HepG2 (cell line): ENCODE measurements around the gene LDLRAP1. TPM values are rescaled to one million over a fixed set of nuclear protein-coding genes. Genes with fewer than 3 reads are reported as not detected.
"Not testable (repeated sequence)": the region's sequence is repeated elsewhere in the genome, so short reads cannot be mapped to it uniquely, and the experiment has no call there.

Experiments
- ATAC-seq: fragments of 200-7000 bp; cut with Tn5 transposase; 3 replicates; pipeline ENCODE4 v1.9.1; 2020; ENCODE audit warnings: mild to moderate bottlenecking, moderate library complexity
- BruUV-seq: library from RNA; stranded (reverse); fragments of 400-500 nt; replicated peaks from 2 replicates; lab custom pipeline; 2021; lab: Mats Ljungman, UMichigan
- CTCF ChIA-PET: fragments of 300-600 bp; formaldehyde crosslinking; extraction: SDS; loops from one replicate; lab custom pipeline; 2021; ENCODE audit warnings: low total read pairs, inconsistent platforms, low intra/inter-chr PET ratio; lab: Yijun Ruan, JAX
- POLR2A ChIA-PET: fragments of 350-600 bp; sonication (Branson Sonifier 250); formaldehyde crosslinking; loops from one replicate; lab custom pipeline; 2020; ENCODE audit warnings: antibody characterized with exemption, inconsistent platforms; lab: Yijun Ruan, JAX
- DNase-seq: peaks from one replicate; pipeline ENCODE4 v3.0.0-alpha.2; 2015; ENCODE audit warnings: low spot score
- FAIRE-seq: peaks from 3 replicates; lab custom pipeline; 2011; peaks lifted over from hg19 to GRCh38; lab: Jason Lieb, UNC
- H2AFZ ChIP-seq: one replicate; pipeline ENCODE4 v1.6.1; 2011; ENCODE audit warnings: low read length, inconsistent platforms
- H3K27ac ChIP-seq: fragments of 300-600 bp; 3 replicates; pipeline ENCODE4 v1.8.0; 2011; ENCODE audit warnings: mixed run types, mild to moderate bottlenecking, mixed read lengths, low read length, inconsistent platforms; ENCODE audit not compliant: insufficient read depth; ENCODE audit errors: extremely low read length
- H3K27me3 ChIP-seq, 2 experiments: fragments of 200-600 bp in 1 of 2; 2 replicates in 1 of 2; 3 replicates in 1 of 2; pipeline versions ENCODE4 v1.6.0 to v1.8.0; 2011; ENCODE audit warnings: low read length in 2 of 2, mild to moderate bottlenecking in 2 of 2, moderate library complexity in 2 of 2, inconsistent platforms in 1 of 2; ENCODE audit not compliant: insufficient read depth in 2 of 2, control insufficient read depth in 1 of 2
- H3K36me3 ChIP-seq, 2 experiments: fragments of 200-600 bp in 1 of 2; replicated peaks in 1 of 2; 2 replicates in 1 of 2; 3 replicates in 1 of 2; pipeline versions ENCODE4 v1.5.1 to v1.8.0; 2011; ENCODE audit warnings: low read length in 2 of 2, inconsistent platforms in 1 of 2; ENCODE audit not compliant: insufficient read depth in 2 of 2, control insufficient read depth in 1 of 2
- H3K4me1 ChIP-seq: 2 replicates; pipeline ENCODE4 v1.5.1; 2012; ENCODE audit warnings: low read length, inconsistent platforms; ENCODE audit not compliant: insufficient read depth
- H3K4me2 ChIP-seq: 2 replicates; pipeline ENCODE4 v1.6.0; 2011; ENCODE audit warnings: low read depth, low read length, inconsistent platforms
- H3K4me3 ChIP-seq, 3 experiments: fragments of 200-600 bp in 1 of 3; sonication (generic), shearing (Covaris generic) in 1 of 3; replicated peaks in 1 of 3; 2 replicates each; pipeline ENCODE4 v1.5.1; 2011 to 2016; ENCODE audit warnings: low read length in 3 of 3, inconsistent platforms in 2 of 3, low read depth in 2 of 3, mild to moderate bottlenecking in 2 of 3, control low read depth in 1 of 3, mixed read lengths in 1 of 3; ENCODE audit not compliant: insufficient read depth in 1 of 3
- H3K79me2 ChIP-seq: one replicate; pipeline ENCODE4 v1.6.1; 2011; ENCODE audit warnings: low read length, inconsistent platforms; ENCODE audit not compliant: insufficient read depth
- H3K9ac ChIP-seq: 2 replicates; pipeline ENCODE4 v1.6.0; 2011; ENCODE audit warnings: mild to moderate bottlenecking, low read depth, low read length, inconsistent platforms; ENCODE audit not compliant: insufficient read depth
- H3K9me3 ChIP-seq: 2 replicates; pipeline ENCODE4 v1.5.1; 2012; ENCODE audit warnings: mild to moderate bottlenecking, low read length
- H4K20me1 ChIP-seq: 2 replicates; pipeline ENCODE4 v1.6.0; 2011; ENCODE audit warnings: inconsistent platforms, mild to moderate bottlenecking, low read length, moderate library complexity; ENCODE audit not compliant: insufficient read depth
- FOXA1 ChIP-seq, 2 experiments: fragments of 450-650 bp in 1 of 2; sonication (generic) in 1 of 2; formaldehyde crosslinking in 1 of 2; IDR thresholded peaks; 2 replicates each; pipeline versions ENCODE4 v1.4.0 to v1.6.1; 2016 to 2020; ENCODE audit warnings: missing genetic modification reagents in 1 of 2
- FOXA3 ChIP-seq: IDR thresholded peaks from 2 replicates; pipeline ENCODE4 v1.6.1; 2016; ENCODE audit warnings: missing genetic modification reagents, missing compliant biosample characterization
- FOXP1 ChIP-seq, 2 experiments: fragments of 450-650 bp in 1 of 2; IDR thresholded peaks; 2 replicates each; pipeline ENCODE4 v1.6.1; 2017 to 2018; ENCODE audit warnings: antibody characterized with exemption in 1 of 2
- FOXP4 ChIP-seq: sonication (generic); formaldehyde crosslinking; IDR thresholded peaks from 2 replicates; pipeline ENCODE4 v1.4.0; 2020; ENCODE audit warnings: missing genetic modification reagents
- MED1 ChIP-seq: sonication (generic); formaldehyde crosslinking; IDR thresholded peaks from 2 replicates; pipeline ENCODE4 v1.4.0; 2020; ENCODE audit warnings: missing genetic modification reagents
- PHF21A ChIP-seq: sonication (generic); formaldehyde crosslinking; IDR thresholded peaks from 2 replicates; pipeline ENCODE4 v1.5.0; 2020; ENCODE audit warnings: mild to moderate bottlenecking, missing genetic modification reagents
- PITX1 ChIP-seq: sonication (generic); formaldehyde crosslinking; IDR thresholded peaks from 2 replicates; pipeline ENCODE4 v1.5.1; 2020; ENCODE audit warnings: mild to moderate bottlenecking, missing genetic modification reagents
- RARA ChIP-seq: IDR thresholded peaks from 2 replicates; pipeline ENCODE4 v1.6.1; 2016; ENCODE audit warnings: missing genetic modification reagents, missing compliant biosample characterization
- SALL1 ChIP-seq: sonication (generic); formaldehyde crosslinking; IDR thresholded peaks from 2 replicates; pipeline ENCODE4 v1.8.0; 2022; ENCODE audit warnings: mild to moderate bottlenecking, missing genetic modification reagents
- SOX5 ChIP-seq: IDR thresholded peaks from 2 replicates; pipeline ENCODE4 v1.6.1; 2016; ENCODE audit warnings: borderline replicate concordance
- SOX6 ChIP-seq, 2 experiments: fragments of 450-650 bp in 1 of 2; sonication (generic) in 1 of 2; formaldehyde crosslinking in 1 of 2; IDR thresholded peaks; 2 replicates each; pipeline versions ENCODE4 v1.4.0 to v1.6.1; 2017 to 2020; ENCODE audit warnings: antibody characterized with exemption in 1 of 2, mild to moderate bottlenecking in 1 of 2, missing genetic modification reagents in 1 of 2
- TEAD3 ChIP-seq: optimal IDR thresholded peaks from 2 replicates; pipeline ENCODE3; 2016; ENCODE audit warnings: borderline replicate concordance
- ZMYM3 ChIP-seq: sonication (generic); formaldehyde crosslinking; IDR thresholded peaks from 2 replicates; pipeline ENCODE4 v1.5.1; 2020; ENCODE audit warnings: mild to moderate bottlenecking, missing genetic modification reagents
- ZMYM4 ChIP-seq: sonication (generic); formaldehyde crosslinking; IDR thresholded peaks from 2 replicates; pipeline ENCODE4 v1.8.1; 2023; ENCODE audit warnings: mild to moderate bottlenecking, missing genetic modification reagents
- ZNF460 ChIP-seq: sonication (generic); formaldehyde crosslinking; IDR thresholded peaks from 2 replicates; pipeline ENCODE4 v1.5.1; 2020; ENCODE audit warnings: missing genetic modification reagents, mild to moderate bottlenecking, borderline replicate concordance
- ZNF644 ChIP-seq: IDR thresholded peaks from 2 replicates; pipeline ENCODE4 v1.6.1; 2016; ENCODE audit warnings: low read depth
- WGBS: methylation state at CpG from one replicate; pipeline ENCODE4 v1.1.6; 2017; ENCODE audit warnings: low lambda C conversion rate; 5-methylcytosine and 5-hydroxymethylcytosine counted together
- in situ Hi-C: cut with HindIII; loops from 2 replicates; pipeline ENCODE4 v1.10.0; 2017; ENCODE audit warnings: low pct_unique_long_range_greater_than_20kb; ENCODE audit not compliant: extremely low pct_ligation_motif_present
- intact Hi-C: fragments of 100-400 bp; cut with micrococcal nuclease; formaldehyde crosslinking; loops from one replicate; pipeline ENCODE4 v1.10.0; 2022; ENCODE audit not compliant: unreplicated experiment
- polyA plus RNA-seq, 8 experiments: library from polyadenylated mRNA; depleted of rRNA in 3 of 8; stranded (reverse) in 7 of 8; unstranded in 1 of 8; fragments of >200 nt; fragmentation: Illumina TruSeq in 4 of 8; extraction: Trizol in 4 of 8; gene quantifications; 2 replicates each; pipeline versions ENCODE4 v1.2.1 to v1.2.3, GENCODE V29; 2011 to 2016; ENCODE audit warnings: low read depth in 4 of 8, missing spikeins in 1 of 8, mixed read lengths in 1 of 8; ENCODE audit not compliant: insufficient read depth in 1 of 8
- total RNA-seq, 5 experiments: library from RNA; depleted of rRNA; stranded (reverse); fragments of >200 nt; fragmentation: Illumina TruSeq; extraction: Trizol; gene quantifications; 2 replicates each; pipeline ENCODE4 v1.2.3, GENCODE V29; 2016; ENCODE audit warnings: low read depth in 1 of 5
- TF ChIP-seq, protein P1 (sequence below): sonication (generic); formaldehyde crosslinking; conservative IDR thresholded peaks from 2 replicates; pipeline ENCODE4 v1.4.0; 2020; ENCODE audit warnings: mild to moderate bottlenecking, missing genetic modification reagents, moderate library complexity

The LDLRAP1 gene
- total and polyA plus RNA-seq, 2 of the 13 experiments (the other 11 are each of a cell fraction or from before 2014, with no cell fraction given), result 7.2 to 12.1 TPM

GRCh38 chr1:25600971-25601699 lies 57.7 kb downstream of the LDLRAP1 start (continued):
- TF ChIP-seq FOXP4, result 0 out of 2 replicates have a peak, but pooled peaks have one; percentile 19
- TF ChIP-seq ZNF644, result 0 out of 2 replicates have a peak, but pooled peaks have one; percentile 10
- TF ChIP-seq ZMYM3 (CRISPR knock-in tag), result peak; percentile 12; the same call in 1 of the 2 replicates
- TF ChIP-seq ZNF460, result peak; percentile 91
- TF ChIP-seq ZMYM4 (CRISPR knock-in tag), result 0 out of 2 replicates have a peak, but pooled peaks have one; percentile 23
- TF ChIP-seq PITX1, result 0 out of 2 replicates have a peak, but pooled peaks have one; percentile 20
- peak; percentile 55 for TF ChIP-seq SALL1 (CRISPR knock-in tag)
- peak; percentile 18 for TF ChIP-seq TEAD3 (CRISPR knock-in tag)
- 0 out of 2 replicates have a peak, but pooled peaks have one; percentile 13 for TF ChIP-seq SOX5 (CRISPR knock-in tag)
- 0 out of 2 replicates have a peak, but pooled peaks have one; percentile 23 for TF ChIP-seq MED1
- TF ChIP-seq RARA, result peak; percentile 34; the same call in 1 of the 2 replicates
- TF ChIP-seq, protein P1, sequence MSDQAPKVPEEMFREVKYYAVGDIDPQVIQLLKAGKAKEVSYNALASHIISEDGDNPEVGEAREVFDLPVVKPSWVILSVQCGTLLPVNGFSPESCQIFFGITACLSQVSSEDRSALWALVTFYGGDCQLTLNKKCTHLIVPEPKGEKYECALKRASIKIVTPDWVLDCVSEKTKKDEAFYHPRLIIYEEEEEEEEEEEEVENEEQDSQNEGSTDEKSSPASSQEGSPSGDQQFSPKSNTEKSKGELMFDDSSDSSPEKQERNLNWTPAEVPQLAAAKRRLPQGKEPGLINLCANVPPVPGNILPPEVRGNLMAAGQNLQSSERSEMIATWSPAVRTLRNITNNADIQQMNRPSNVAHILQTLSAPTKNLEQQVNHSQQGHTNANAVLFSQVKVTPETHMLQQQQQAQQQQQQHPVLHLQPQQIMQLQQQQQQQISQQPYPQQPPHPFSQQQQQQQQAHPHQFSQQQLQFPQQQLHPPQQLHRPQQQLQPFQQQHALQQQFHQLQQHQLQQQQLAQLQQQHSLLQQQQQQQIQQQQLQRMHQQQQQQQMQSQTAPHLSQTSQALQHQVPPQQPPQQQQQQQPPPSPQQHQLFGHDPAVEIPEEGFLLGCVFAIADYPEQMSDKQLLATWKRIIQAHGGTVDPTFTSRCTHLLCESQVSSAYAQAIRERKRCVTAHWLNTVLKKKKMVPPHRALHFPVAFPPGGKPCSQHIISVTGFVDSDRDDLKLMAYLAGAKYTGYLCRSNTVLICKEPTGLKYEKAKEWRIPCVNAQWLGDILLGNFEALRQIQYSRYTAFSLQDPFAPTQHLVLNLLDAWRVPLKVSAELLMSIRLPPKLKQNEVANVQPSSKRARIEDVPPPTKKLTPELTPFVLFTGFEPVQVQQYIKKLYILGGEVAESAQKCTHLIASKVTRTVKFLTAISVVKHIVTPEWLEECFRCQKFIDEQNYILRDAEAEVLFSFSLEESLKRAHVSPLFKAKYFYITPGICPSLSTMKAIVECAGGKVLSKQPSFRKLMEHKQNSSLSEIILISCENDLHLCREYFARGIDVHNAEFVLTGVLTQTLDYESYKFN (CRISPR knock-in tag), result peak; percentile 40
- TF ChIP-seq FOXP1, FOXA1, SOX6 (IDR thresholded peaks at IDR 0.05): not testable (repeated sequence)
- TF ChIP-seq FOXP1 (CRISPR knock-in tag; IDR thresholded peaks at IDR 0.05), result peak; percentile 32; the same call in 1 of the 2 replicates
- 0 out of 2 replicates have a peak, but pooled peaks have one; percentile 23 for TF ChIP-seq PHF21A (CRISPR knock-in tag)
- TF ChIP-seq FOXA1 (CRISPR knock-in tag; IDR thresholded peaks at IDR 0.05), result peak; percentile 60
- 0 out of 2 replicates have a peak, but pooled peaks have one; percentile 29 for TF ChIP-seq SOX6 (CRISPR knock-in tag; IDR thresholded peaks at IDR 0.05)
- TF ChIP-seq FOXA3 (CRISPR knock-in tag), result peak; percentile 44; the same call in 1 of the 2 replicates

DNA sequence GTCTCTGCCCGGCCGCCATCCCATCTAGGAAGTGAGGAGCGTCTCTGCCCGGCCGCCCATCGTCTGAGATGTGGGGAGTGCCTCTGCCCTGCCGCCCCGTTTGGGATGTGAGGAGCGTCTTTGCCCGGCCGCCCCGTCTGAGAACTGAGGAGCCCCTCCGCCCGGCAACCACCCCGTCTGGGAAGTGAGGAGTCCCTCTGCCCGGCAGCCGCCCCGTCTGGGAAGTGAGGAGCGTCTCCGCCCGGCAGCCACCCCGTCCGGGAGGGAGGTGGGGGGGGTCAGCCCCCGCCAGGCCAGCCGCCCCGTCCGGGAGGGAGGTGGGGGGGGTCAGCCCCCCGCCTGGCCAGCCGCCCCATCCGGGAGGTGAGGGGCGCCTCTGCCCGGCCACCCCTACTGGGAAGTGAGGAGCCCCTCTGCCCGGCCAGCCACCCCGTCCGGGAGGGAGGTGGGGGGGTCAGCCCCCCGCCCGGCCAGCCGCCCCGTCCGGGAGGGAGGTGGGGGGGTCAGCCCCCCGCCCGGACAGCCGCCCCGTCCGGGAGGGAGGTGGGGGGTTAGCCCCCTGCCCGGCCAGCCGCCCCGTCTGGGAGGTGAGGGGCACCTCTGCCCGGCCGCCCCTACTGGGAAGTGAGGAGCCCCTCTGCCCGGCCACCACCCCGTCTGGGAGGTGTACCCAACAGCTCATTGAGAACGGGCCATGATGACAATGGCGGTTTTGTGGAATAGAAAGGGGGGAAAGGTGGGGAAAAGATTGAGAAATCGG lies 60.6 kb downstream of the LDLRAP1 start:
- H4K20me1 ChIP-seq, ATAC-seq, H3K4me2 ChIP-seq, DNase-seq, H2AFZ ChIP-seq, POLR2A ChIA-PET, H3K36me3 ChIP-seq, H3K27me3 ChIP-seq, H3K79me2 ChIP-seq, BruUV-seq, FAIRE-seq, H3K9me3 ChIP-seq, H3K4me3 ChIP-seq, H3K27ac ChIP-seq, H3K9ac ChIP-seq, CTCF ChIA-PET, intact Hi-C loops: not testable (repeated sequence)
- in situ Hi-C loops, result loop anchor here (25.0 kb wide), 1 partner anchor 208 kb away; the partner anchor contains the start of genes MTFR1L and SELENON
- H3K4me1 ChIP-seq, result peaks cover 18% of the 10 kb centered on the region
- WGBS, result no CpG with 5 or more reads among the region's 55 CpGs
